Mesangial cell (primary cell): ENCODE data around the gene ZDBF2. TPM values are rescaled to one million over a fixed set of nuclear protein-coding genes. Genes with fewer than 3 reads are reported as not detected.

Experiments
- total RNA-seq: library from RNA; depleted of rRNA; stranded (reverse); fragments of >200 nt; gene quantifications from 2 replicates; pipeline ENCODE4 v1.2.3, GENCODE V29; 2015

The ZDBF2 gene
- 2.4 and 4.3 TPM in 2 replicates for total RNA-seq

GRCh38 chr2:206274434-206275311 is at the start of gene ZDBF2:
Gene ZDBF2, plus strand, starts transcription at chr2:206274663. Its CDS starts 7,187 bp downstream, at chr2:206281850.

Other genes starting within 250 kb of the ZDBF2 start
- gene INO80D, start 188.5 kb upstream of the ZDBF2 start, total RNA-seq: 6.0 and 8.0 TPM in 2 replicates
- 51.3 and 95.0 TPM in 2 replicates for gene NDUFS1, start 115.2 kb upstream of the ZDBF2 start, total RNA-seq
- gene EEF1B2, start 114.8 kb upstream of the ZDBF2 start, total RNA-seq: 366 and 454 TPM in 2 replicates
- gene ADAM23, start 168.9 kb downstream of the ZDBF2 start, total RNA-seq: 0.33 and 1.1 TPM in 2 replicates